HG03064 (cell line): ENCODE measurements around the gene NYNRIN.

ENCODE experiments used
- ATAC-seq: cut with Tn5 transposase; IDR thresholded peaks from one replicate; pipeline ENCODE4 v1.9.1; 2021; ENCODE audit warnings: low read depth; ENCODE audit not compliant: unreplicated experiment

Gene NYNRIN

GRCh38 chr14:24390701-24391468 lies 7.9 kb upstream of the NYNRIN start:
- no peak for ATAC-seq

- no peak for ATAC-seq
Observed at GRCh38 chr14:24392325-24393091, 6.3 kb upstream of the NYNRIN start.

- no peak for ATAC-seq
Observed at GRCh38 chr14:24394275-24394674, 4.5 kb upstream of the NYNRIN start.

- ATAC-seq = no peak
Observed at GRCh38 chr14:24395609-24396582, 2.9 kb upstream of the NYNRIN start.

GRCh38 chr14:24397639-24398292 lies 1.0 kb upstream of the NYNRIN start:
- no peak for ATAC-seq

GRCh38 chr14:24398293-24398652 lies 530 bp upstream of the NYNRIN start:
- no peak for ATAC-seq

GRCh38 chr14:24399447-24399822 lies 632 bp downstream of the NYNRIN start:
- ATAC-seq = no peak

- ATAC-seq = no peak
Observed at GRCh38 chr14:24399999-24400718, 1.4 kb downstream of the NYNRIN start.

GRCh38 chr14:24401810-24402702 lies 3.3 kb downstream of the NYNRIN start:
- ATAC-seq = no peak

GRCh38 chr14:24403294-24403998 lies 4.6 kb downstream of the NYNRIN start:
- ATAC-seq = no peak

GRCh38 chr14:24404814-24405213 lies 6.0 kb downstream of the NYNRIN start:
- no peak for ATAC-seq

- no peak for ATAC-seq
Observed at GRCh38 chr14:24406416-24406815, 7.6 kb downstream of the NYNRIN start.

GRCh38 chr14:24407608-24408325 lies 9.0 kb downstream of the NYNRIN start:
- no peak for ATAC-seq

GRCh38 chr14:24408764-24409163 lies 10.0 kb downstream of the NYNRIN start:
- ATAC-seq = no peak

GRCh38 chr14:24409192-24409591 lies 10.4 kb downstream of the NYNRIN start:
- ATAC-seq = no peak

- no peak for ATAC-seq
Observed at GRCh38 chr14:24409956-24410355, 11.2 kb downstream of the NYNRIN start.
